NCI-H2081 (cell line): ENCODE results near the gene PRKAB2.
"Not testable (repeated sequence)": the region's sequence is repeated elsewhere in the genome, so short reads cannot be mapped to it uniquely, and the experiment has no call there.

Source experiments
- DNase-seq, 2 experiments: peaks; one replicate each; lab custom pipeline; 2025; lab: John Stamatoyannopoulos, UW

The PRKAB2 gene

DNA sequence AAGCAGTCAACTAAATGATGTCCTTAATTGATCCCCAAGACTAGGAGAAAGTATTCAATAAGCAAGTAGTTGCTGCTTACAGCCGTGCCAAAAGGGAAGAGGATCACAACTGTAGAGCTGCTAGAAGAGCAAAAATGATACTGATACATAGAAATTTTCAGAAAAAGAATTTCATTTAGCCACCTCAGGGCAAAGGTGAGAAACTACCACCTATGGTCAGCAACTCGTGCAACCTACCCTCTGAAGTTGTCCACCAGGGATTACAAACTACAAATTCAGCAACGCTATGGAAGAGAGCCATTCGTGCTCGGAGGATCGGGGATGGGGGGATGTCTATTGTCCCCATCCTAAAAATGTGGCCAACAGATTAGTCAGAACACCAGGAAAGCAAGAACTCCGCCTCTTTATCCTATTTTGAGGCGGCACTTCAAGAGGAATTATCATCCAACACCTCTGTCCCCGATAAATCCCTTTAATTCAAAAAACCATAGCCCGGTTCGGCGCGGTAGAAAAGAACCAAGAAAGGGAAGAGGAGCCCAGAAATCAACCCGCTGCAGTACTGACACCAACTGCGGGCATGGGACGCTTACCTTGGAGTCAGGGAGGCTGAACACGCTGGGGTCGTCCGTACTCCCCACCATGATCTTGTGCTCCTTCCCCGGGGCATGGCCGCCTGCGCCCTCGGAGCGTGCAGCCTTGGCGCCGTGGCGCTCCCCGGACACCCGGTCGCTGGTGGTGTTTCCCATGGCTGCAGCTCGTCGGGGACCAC, 687 bp downstream of the PRKAB2 start:
- DNase-seq: no peak

DNA sequence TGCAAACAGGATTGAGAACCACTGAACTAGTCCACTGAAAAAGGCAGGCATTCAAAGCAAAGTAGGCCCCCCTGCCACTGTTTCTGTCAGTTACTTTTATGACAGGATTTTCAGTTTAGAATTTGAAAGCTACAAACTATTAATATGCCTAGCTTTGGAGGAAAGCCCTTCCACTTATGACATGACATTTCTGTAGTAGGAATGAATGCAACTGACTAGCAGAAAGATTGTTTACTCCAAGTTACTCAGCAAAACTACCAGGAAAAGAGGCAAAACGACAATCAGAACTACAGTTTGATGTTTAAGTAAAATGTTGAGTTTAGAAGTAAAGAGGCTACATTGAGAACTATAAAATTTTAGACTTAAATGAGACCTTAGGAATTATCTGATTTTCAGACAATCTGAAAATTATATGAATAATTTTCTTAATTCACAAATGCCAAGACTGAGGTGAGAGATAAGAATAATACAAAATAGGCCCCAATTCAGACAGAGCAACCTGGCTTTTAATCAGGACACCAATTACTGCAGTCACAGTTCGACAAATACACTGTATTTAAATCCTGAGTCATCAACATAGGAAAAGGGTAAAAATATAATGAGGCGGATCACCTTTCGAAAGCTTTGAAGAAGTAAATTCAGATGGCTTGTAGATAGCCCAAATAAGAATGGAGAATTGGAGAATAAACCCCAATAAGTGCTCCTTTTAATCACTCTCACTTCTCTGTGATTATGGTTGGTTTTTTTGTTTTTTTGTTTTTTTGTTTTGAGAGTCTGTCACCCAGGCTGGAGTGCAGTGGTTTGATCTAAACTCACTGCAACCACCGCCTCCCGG, 2.2 kb downstream of the PRKAB2 start:
- DNase-seq: no peak

DNA sequence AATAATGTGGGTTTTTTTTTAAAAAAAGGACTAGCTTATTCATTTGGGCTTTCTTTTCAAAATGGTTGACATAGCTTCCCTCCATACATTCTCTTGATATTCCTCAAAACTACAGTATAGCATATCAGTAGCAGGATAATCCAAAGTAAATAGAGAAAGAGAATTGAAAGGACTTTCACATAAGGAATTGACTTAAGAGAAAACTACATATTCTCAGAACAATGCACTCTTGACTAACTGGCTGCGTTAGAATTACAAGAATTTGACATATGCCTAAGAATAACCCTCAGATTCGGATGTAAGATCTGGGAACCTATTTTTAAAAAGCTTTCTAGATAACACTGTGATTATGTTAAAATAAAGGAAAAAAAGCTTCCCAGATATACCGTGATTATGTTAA, 3.1 kb downstream of the PRKAB2 start:
- DNase-seq: no peak

DNA sequence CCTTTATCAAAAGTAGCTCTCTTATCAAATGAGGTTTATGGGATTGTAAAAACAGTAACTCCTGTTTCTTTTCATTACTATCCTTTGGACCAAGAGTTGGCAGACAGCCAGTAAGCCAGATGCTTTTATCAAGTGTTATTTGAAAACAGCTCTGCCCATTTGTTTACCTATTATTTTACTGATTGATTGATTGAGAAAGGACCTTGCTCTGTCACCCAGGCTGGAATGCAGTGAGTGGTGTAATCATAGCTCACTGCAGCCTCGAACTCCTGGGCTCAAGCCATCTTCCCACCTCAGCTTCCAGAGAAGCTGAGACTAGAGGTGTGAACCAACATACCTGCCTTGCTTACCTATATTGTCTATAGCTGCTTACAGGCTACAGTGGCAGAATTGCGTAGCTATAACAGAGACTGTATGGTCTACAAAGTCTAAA, 3.6 kb downstream of the PRKAB2 start:
- peak in 1 of 2 experiments; percentile 48 for DNase-seq

DNA sequence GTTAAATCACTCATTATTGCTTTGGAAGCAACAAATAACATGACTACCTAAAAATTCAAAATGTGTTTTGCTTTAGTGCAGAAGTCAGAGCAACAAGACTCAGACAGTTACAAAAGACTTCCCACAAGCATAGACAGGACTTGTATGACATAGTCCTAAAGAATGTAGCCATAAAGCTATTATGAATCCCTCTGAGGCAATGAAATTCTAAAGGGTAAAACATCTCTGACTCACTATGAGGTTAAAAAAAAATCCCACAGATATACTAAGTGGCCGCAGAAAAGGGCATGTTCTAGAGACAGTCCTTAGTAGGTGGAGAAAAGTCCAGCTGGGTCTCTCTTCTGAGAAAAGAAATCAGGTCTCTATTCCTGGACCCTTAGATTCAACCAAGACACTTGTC, 4.9 kb downstream of the PRKAB2 start:
- no peak for DNase-seq

DNA sequence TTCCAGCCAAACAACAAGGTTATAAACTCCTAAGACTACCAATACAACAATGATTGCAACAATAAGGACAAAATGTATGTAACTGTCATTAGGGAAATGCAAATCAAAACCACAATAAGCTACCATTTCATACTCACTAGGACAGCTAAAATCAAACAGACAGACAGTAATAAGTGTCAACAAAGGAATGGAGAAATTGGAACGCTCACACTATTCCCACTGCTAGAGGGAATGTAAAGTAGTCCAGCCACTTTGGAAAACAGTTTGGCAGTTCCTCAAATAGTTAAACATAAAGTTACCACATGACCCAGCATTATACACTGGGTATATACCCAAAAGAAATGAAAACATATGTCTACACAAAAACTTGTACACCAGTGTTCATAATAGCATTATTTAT, 9.3 kb downstream of the PRKAB2 start:
- DNase-seq: no peak

DNA sequence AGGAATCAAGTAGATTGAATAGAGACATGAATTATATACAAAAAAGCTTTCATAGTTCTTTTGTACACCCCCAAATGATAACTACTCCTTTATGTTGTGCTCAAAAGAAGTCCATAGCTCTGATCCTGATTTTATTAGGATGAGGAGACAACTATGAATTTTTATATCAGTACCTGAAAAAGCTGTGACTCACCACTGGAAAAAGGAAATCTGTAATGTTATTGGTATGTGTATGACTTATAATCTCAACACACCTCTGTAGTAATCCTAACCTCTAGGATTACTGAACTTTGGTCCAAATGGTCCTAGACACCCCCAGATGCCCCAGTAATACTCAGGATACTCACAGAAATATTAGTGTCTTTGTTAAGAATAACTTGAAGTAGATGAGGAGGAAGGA, 10.2 kb downstream of the PRKAB2 start:
- DNase-seq: no peak

DNA sequence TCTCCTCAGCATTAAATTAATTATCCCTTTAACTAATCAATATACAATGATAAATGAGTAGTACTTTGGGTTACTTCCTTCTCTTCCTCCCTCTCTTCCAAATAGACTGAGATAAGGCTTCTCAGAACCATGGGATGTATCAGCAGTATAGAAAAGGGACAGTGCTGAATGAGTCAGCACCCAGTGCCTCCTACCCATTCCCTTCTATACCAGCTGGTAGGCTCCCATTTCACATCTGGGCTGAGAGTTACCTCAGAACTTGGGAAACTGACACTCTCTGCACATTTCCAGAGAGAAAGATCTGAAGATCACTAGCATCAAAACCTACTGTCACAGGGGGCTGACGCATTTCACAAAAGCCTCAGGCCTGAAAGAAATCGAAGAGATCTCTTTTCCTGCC, 15.2 kb downstream of the PRKAB2 start:
- not testable (repeated sequence) for DNase-seq

DNA sequence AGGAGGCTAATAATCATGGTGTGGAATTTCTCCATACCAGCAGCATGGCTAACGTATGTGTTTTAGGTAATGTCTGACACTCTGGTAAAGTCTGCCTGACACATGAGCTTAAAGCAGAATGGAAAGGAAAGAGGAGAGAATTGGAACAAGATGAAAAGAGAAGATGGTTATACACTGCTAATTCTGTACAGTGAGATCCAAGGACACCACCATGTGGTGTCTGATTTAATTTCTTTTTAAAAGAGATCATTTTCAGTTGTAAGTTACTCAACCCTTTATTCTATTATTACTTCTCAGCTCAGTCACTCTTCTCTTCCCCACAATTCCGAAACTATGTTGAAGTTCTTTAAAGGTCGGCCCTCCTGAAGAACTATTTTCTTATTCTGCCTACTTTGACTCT, 15.6 kb downstream of the PRKAB2 start:
- DNase-seq: no peak

DNA sequence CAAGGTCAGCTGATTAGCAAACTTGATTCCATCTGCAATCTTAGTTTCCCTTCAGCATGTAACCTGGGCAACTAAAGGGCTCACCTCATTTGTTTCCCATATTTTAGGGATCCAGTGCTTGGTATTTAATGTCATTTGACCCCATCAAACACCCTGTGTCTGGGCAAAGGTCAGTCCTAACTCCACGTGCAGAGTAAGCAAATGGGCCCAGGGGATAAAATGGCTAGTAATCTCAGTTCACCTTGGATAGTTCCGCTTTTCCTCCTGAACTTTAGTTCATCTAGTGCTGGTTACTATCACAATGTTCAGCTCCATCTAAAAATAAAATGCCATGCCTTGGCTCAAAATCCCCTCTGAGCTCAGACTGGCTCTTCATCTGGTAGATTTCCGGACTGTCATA, 19.5 kb downstream of the PRKAB2 start:
- no peak for DNase-seq

DNA sequence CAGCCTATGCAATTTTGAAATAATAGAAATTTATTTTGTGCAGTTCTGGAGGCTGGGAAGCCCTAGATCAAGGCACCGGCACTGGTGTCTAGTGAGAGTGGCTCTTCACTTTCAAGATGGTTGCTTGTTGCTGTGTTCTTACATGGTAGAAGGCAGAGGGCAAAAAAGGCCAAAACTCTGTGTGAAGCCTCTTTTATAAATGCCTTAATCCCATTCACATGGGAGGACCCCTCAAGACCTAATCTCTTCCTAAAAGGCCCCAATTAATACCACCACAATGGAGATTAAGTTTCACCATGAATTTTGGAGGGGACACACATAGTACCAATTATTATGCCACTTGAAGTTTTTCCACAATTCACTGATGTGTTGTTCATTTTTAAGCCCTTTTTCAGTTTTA, 21.0 kb downstream of the PRKAB2 start:
- DNase-seq: no peak

DNA sequence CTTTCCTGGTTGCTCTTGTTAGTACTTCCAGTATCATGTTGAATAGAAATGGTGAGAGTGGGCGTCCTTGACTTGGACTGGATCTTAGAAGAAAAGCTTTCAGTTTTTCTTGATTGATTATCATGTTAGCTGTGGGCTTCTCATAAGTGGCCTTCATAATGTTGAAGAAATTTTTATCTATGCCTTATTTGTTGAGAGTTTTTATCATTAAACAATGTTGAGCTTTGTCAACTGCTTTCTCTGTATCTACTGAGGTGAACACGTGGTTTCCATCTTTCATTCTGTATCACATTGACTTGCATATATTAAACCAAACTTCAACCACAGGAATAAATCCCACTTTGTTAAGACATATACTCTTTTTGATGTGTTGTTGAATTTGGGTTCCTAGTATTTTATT, 29.4 kb downstream of the PRKAB2 start:
- DNase-seq: no peak

DNA sequence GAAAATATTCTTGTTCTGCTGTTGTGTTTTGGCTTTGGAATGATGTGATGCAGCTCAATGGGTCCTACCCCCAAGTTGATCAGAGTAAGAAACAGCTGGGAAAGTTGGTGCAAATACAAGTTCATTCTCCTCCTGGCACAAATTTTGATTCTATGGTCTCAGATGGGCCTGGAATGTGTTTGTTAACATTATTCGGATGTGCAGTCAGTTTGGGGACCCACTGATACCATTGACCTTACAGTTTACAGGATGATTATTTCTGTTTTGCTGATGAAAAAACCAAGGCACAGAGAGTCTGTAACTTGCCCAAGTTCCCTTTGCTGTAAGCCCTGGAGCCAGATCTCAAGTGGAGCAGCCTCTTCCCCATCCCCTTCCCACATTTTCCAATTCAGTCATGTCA, 41.5 kb downstream of the PRKAB2 start:
- DNase-seq: not testable (repeated sequence)

DNA sequence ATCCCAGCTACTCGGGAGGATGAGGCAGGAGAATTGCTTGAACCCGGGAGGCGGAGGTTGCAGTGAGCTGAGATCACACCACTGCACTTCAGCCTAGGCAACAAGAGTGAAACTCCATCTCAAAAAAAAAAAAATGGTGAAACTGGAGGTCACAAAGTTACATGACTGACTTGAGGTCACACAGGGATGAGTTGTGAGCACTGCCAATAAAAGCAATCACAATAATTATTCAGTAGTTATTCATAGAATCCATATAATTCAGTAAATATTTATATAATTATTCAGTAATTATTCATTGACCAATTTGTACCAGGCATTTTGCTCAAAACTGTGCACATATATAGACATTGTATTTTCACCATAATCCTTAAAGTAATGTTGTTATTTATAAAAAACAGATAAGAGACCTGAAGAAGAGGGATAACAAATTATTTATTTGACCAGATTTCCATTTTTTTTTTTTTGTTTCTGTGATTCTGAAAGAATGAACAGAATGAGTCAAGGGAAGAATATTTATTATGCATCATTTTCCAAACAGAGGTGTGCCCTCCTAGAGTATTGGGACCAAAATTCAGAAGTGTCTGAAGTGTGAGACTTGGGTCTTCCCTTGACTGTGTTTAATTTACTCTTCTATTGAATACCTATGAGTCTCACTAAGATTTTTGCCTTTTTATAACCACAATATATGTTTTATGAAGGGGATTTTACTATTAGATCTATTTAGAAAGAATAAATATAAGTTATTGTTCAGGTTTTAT, 43.0 kb downstream of the PRKAB2 start:
- no peak for DNase-seq

DNA sequence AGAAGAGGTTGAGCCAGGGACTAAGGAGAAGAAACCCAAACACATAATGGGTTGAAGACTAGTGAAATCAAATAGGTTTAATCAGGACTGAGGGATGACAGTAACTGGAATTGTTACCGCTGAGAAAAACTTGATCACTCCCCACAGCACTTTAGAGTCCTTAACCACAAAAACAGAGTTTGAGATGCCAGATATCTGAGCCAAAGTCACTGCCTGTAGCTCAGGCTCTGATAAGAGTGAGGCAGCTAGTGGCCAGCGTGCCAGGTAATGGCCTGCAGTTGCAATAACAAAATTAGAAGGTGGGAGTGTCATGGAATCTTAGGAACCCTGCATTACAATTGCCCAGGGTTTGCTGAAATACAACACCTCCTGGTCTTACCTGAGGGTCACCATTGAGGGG, 48.0 kb downstream of the PRKAB2 start:
- no peak for DNase-seq

DNA sequence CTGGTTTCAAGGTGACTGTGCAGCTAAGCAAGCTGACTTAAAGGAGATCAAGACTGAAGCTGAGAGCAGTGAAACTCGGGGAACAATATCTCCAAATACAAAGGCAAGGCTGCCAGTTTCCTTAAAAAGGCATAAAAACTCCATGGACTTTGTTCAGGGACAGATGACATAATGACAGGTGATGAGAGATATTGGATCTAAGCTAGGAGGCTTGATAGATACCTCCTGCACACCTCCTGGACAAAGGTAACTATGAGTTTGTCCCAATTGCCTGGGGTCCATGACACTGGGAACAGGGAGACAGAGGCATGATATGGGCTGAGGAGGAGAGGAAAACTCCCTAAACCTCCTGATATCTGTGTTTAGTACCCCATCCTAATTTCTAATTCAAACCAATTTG, 55.2 kb downstream of the PRKAB2 start:
- DNase-seq: no peak

DNA sequence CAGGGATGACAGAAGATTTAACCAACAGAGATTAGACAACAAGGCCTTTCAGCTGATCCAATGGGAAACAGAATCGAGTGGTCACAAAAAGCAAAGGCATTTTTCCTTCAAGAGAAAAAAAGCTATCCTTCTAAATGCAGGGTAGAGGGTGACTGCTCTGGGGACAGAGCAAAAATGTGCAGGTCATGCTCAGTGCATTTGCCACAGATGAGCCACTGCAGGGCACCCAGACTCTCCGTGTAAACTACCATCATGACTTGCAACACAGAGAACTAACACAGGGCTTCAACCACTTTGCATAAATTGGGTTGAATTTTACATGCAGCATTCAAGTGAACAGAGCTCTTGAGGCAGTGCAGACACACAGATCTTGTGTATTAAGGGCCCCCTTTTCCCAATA, 56.8 kb downstream of the PRKAB2 start:
- DNase-seq: no peak

DNA sequence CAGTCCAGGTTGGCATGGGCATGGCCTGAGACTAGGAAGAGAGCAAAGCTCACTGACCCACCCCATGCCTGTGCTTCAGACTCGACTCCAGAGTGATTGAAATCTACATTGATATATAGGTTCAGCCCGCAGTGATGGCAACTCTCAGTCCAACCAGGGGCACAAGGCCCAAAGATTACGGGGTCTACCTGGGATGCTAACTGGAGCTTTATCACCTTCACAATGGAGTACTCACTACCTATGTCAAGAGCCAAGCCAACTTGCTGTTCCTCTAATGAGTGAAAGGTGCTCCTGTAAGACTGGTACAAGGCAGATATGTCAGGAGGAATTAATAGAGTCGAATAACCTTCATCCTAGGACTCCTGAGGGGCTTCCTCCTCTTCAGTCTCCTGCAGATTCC, 57.2 kb downstream of the PRKAB2 start:
- not testable (repeated sequence) for DNase-seq

DNA sequence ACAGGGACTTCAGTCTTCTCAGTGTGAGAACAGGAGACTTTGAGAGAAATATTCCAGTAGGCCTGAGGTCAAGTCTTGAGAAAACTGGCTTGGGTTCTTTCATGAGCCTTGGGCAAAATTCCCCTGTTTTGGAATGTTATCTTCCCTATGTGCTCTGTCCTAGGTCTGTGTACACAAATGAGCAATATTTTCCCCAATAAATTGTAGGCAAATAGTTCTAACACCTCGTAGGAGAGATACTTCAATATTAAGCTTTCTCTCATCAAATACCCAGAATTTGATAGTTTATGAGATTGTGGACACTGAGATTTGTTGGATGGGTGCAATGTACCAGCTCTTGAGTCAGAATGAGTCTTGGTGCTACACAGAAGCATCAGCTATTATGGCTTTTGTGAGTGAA, 57.9 kb downstream of the PRKAB2 start:
- not testable (repeated sequence) for DNase-seq

DNA sequence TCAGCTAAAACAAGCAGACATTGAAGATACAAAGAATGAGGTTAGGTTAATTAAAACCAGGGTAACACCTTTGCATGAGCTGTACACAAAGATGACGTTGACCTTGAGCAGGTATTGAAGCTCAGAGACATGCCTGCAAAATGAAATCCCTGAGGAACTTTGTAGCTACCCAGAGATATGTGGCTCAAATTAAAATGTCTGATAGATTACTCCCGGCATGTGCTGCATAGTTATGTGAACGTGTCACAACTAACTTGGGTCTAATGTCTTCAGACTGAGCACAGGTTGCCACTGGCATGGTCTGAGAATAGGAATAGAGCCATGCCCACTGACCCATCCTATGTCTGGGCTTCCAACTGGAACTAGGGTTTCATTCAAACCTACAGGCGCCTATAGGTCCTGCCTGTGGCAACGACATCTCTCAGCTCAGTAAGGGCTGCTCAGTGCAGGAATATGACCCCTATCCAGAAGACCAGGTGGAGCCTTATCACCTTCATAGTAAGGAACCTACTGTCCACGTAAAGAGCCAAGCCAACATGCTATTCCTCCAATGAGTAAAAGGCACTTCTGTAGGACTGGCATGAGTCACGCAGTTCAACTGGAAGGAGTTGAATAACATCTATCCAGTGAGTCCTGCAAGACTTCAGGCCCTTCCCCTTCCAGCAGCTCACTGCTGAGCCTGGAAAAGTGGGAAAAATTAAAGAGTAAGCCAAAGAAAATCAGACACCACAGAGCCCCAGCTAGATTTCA, 60.7 kb downstream of the PRKAB2 start:
- no peak for DNase-seq

DNA sequence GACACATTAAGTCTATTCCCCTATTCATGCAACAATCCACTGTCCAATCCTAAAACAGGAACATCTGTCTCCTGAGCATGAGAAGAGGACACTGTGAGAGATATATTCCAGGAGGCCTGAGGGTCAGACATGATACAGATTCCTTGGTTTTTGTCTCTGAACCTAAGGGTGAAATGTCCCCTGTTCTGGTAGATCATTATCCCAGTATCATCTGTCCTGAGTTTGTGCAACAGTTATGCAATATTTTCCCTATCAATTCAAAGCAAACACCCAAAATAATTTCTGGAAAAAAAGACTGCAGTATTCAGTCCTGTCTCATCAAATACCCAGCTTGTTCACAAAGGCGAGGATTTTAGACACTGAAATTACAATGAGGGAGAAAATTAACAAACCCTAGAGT, 61.4 kb downstream of the PRKAB2 start:
- DNase-seq: no peak

DNA sequence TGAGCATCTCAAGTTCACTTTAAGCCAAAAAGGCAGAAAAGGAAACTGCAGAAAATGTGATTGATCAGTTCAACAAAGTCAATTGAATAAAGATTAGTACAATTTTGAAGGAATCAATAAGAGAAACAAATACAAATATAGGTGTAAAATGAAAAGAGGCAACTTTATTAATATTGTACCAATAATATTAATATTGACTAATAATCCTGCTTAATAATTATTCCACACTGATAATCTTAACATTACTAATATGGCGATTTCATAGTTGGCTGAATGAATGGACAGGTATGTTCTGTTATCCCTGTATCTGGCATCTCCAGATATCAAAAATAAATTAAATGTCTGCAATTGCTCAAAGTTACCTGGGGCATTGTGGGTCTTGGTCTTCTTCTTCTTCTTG, 61.8 kb downstream of the PRKAB2 start:
- DNase-seq: no peak
